ENCODE results near the gene SLC15A3. TPM values are rescaled to one million over a fixed set of nuclear protein-coding genes. Genes with fewer than 3 reads are reported as not detected.

Gene SLC15A3
- total RNA-seq, 1 experiment from 2014 or later = 10.2 TPM

GRCh38 chr11:60921777-60922335 lies 30.1 kb downstream of the SLC15A3 start:
- no peak for DNase-seq (ENCODE audit: low spot score)
- POLR2A ChIA-PET = no interaction called here
- H3K27ac Mint-ChIP-seq = no peak overlapping the region
- peaks cover 14% of the 10 kb centered on the region for H3K36me3 Mint-ChIP-seq
- no peak overlapping the region for H3K4me3 Mint-ChIP-seq
- H3K4me1 Mint-ChIP-seq = peaks cover 30% of the 10 kb centered on the region
- H3K9me3 Mint-ChIP-seq = no peaks in the 10 kb centered on the region
- CTCF ChIA-PET = interaction anchor here (1.5 kb wide), 1 partner anchor 23 kb away, joined by 4 read pairs; no protein-coding TSS in a partner anchor
- no peak for ATAC-seq
- H3K27me3 Mint-ChIP-seq (ENCODE audit: low read depth) = no peaks in the 10 kb centered on the region; the same call in 1 of the 2 replicates
- TF ChIP-seq IRF1 (CRISPR knock-in tag; IDR thresholded peaks at IDR 0.05) (no peak), ZNF317 (CRISPR knock-in tag; IDR thresholded peaks at IDR 0.05; ENCODE audit: borderline replicate concordance, low read depth) (no peak), ATF2 (CRISPR knock-in tag; IDR thresholded peaks at IDR 0.05; ENCODE audit: borderline replicate concordance, low read depth) (no peak), AR (CRISPR knock-in tag; IDR thresholded peaks at IDR 0.05) (no peak), RORB (CRISPR knock-in tag; IDR thresholded peaks at IDR 0.05) (no peak), ZNF281 (CRISPR knock-in tag; IDR thresholded peaks at IDR 0.05) (no peak), ZNF416 (CRISPR knock-in tag; IDR thresholded peaks at IDR 0.05) (no peak), TEAD4 (CRISPR knock-in tag; IDR thresholded peaks at IDR 0.05) (no peak), MAX (CRISPR knock-in tag; IDR thresholded peaks at IDR 0.05) (no peak), FOXP4 (CRISPR knock-in tag; IDR thresholded peaks at IDR 0.05) (no peak), ATF1 (CRISPR knock-in tag; IDR thresholded peaks at IDR 0.05) (no peak), SMAD4 (CRISPR knock-in tag; IDR thresholded peaks at IDR 0.05) (no peak)
- TF ChIP-seq, protein P1, sequence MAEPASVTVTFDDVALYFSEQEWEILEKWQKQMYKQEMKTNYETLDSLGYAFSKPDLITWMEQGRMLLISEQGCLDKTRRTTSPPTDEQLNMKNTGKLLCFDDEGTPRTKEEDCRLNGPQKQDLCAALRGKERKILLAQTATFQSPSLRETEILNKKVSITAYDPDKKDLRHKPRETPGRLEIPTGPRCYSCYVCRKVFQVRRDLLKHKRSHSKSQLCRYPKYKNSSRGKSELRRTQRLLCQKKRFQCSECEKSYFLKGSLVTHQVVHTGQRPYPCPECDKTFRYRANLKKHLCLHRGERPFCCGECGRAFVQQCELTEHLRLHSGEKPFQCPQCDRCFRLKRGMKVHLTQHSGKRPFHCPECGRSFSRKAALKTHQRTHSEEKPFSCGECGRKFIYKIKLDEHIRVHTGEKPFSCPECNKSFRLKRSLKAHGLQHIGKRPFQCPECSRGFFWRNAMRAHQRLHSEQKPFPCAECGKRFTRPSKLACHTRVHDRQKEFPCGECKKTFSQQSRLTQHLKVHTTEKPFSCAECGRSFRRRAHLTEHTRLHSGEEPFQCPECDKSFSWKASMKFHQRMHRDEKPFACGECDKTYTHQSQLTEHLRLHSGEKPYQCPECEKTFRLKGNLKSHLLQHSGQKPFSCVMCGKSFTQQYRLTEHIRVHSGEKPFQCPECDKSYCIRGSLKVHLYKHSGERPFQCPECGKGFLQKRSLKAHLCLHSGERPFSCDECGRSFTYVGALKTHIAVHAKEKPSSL (CRISPR knock-in tag; conservative IDR thresholded peaks at IDR 0.05) = no peak
- TF ChIP-seq, protein P2, sequence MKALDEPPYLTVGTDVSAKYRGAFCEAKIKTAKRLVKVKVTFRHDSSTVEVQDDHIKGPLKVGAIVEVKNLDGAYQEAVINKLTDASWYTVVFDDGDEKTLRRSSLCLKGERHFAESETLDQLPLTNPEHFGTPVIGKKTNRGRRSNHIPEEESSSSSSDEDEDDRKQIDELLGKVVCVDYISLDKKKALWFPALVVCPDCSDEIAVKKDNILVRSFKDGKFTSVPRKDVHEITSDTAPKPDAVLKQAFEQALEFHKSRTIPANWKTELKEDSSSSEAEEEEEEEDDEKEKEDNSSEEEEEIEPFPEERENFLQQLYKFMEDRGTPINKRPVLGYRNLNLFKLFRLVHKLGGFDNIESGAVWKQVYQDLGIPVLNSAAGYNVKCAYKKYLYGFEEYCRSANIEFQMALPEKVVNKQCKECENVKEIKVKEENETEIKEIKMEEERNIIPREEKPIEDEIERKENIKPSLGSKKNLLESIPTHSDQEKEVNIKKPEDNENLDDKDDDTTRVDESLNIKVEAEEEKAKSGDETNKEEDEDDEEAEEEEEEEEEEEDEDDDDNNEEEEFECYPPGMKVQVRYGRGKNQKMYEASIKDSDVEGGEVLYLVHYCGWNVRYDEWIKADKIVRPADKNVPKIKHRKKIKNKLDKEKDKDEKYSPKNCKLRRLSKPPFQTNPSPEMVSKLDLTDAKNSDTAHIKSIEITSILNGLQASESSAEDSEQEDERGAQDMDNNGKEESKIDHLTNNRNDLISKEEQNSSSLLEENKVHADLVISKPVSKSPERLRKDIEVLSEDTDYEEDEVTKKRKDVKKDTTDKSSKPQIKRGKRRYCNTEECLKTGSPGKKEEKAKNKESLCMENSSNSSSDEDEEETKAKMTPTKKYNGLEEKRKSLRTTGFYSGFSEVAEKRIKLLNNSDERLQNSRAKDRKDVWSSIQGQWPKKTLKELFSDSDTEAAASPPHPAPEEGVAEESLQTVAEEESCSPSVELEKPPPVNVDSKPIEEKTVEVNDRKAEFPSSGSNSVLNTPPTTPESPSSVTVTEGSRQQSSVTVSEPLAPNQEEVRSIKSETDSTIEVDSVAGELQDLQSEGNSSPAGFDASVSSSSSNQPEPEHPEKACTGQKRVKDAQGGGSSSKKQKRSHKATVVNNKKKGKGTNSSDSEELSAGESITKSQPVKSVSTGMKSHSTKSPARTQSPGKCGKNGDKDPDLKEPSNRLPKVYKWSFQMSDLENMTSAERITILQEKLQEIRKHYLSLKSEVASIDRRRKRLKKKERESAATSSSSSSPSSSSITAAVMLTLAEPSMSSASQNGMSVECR (CRISPR knock-in tag; IDR thresholded peaks at IDR 0.05; ENCODE audit: borderline replicate concordance) = no peak
- TF ChIP-seq, protein P3, sequence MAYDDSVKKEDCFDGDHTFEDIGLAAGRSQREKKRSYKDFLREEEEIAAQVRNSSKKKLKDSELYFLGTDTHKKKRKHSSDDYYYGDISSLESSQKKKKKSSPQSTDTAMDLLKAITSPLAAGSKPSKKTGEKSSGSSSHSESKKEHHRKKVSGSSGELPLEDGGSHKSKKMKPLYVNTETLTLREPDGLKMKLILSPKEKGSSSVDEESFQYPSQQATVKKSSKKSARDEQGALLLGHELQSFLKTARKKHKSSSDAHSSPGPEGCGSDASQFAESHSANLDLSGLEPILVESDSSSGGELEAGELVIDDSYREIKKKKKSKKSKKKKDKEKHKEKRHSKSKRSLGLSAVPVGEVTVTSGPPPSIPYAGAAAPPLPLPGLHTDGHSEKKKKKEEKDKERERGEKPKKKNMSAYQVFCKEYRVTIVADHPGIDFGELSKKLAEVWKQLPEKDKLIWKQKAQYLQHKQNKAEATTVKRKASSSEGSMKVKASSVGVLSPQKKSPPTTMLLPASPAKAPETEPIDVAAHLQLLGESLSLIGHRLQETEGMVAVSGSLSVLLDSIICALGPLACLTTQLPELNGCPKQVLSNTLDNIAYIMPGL (CRISPR knock-in tag; IDR thresholded peaks at IDR 0.05) = no peak
- TF ChIP-seq, protein P4, sequence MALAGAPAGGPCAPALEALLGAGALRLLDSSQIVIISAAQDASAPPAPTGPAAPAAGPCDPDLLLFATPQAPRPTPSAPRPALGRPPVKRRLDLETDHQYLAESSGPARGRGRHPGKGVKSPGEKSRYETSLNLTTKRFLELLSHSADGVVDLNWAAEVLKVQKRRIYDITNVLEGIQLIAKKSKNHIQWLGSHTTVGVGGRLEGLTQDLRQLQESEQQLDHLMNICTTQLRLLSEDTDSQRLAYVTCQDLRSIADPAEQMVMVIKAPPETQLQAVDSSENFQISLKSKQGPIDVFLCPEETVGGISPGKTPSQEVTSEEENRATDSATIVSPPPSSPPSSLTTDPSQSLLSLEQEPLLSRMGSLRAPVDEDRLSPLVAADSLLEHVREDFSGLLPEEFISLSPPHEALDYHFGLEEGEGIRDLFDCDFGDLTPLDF (CRISPR knock-in tag; IDR thresholded peaks at IDR 0.05) = no peak
